Stimulated activated memory B cell treated with anti-CD40 and anti-IgM and Interleukin-4, amounts not matched to agents 10 μg/mL and 1 μg/mL and 100 μg/mL, for 72 hours (primary cell): ENCODE data around the gene FOXN3.

ENCODE experiments used
- ATAC-seq: fragments of 150-1000 bp; cut with Tn5 transposase; 2 replicates; pipeline ENCODE4 v1.10.0; 2021
- H3K27ac Mint-ChIP-seq: one replicate; pipeline ENCODE4 v1.8.0; 2022; ENCODE audit warnings: mild to moderate bottlenecking, mixed read lengths
- H3K27me3 Mint-ChIP-seq: one replicate; pipeline ENCODE4 v1.8.0; 2022; ENCODE audit warnings: mixed read lengths
- H3K36me3 Mint-ChIP-seq: one replicate; pipeline ENCODE4 v1.8.0; 2022; ENCODE audit warnings: mixed read lengths
- H3K4me1 Mint-ChIP-seq: one replicate; pipeline ENCODE4 v1.8.0; 2022; ENCODE audit warnings: mixed read lengths
- H3K4me3 Mint-ChIP-seq: one replicate; pipeline ENCODE4 v1.8.0; 2022; ENCODE audit warnings: mild to moderate bottlenecking, moderate library complexity, mixed read lengths
- H3K9me3 Mint-ChIP-seq: one replicate; pipeline ENCODE4 v1.8.0; 2022; ENCODE audit warnings: mixed read lengths

Gene FOXN3

GRCh38 chr14:89293314-89293916 is 123.6 kb downstream of the FOXN3 start:
- no peaks in the 10 kb centered on the region for H3K9me3 Mint-ChIP-seq
- no peaks in the 10 kb centered on the region for H3K27me3 Mint-ChIP-seq
- peaks cover 64% of the 10 kb centered on the region for H3K36me3 Mint-ChIP-seq
- H3K4me3 Mint-ChIP-seq = no peak overlapping the region
- H3K4me1 Mint-ChIP-seq = peaks cover 60% of the 10 kb centered on the region
- peak overlapping the region; percentile 57 for H3K27ac Mint-ChIP-seq
- no peak for ATAC-seq

GRCh38 chr14:89292579-89293313 is 124.3 kb downstream of the FOXN3 start:
- H3K4me1 Mint-ChIP-seq = peaks cover 54% of the 10 kb centered on the region
- no peak for ATAC-seq
- H3K27me3 Mint-ChIP-seq = no peaks in the 10 kb centered on the region
- no peaks in the 10 kb centered on the region for H3K9me3 Mint-ChIP-seq
- H3K36me3 Mint-ChIP-seq = peaks cover 57% of the 10 kb centered on the region
- no peak overlapping the region for H3K4me3 Mint-ChIP-seq
- peak overlapping the region; percentile 57 for H3K27ac Mint-ChIP-seq

GRCh38 chr14:89291351-89291940 is 125.6 kb downstream of the FOXN3 start:
- H3K4me1 Mint-ChIP-seq = peaks cover 45% of the 10 kb centered on the region

GRCh38 chr14:89290813-89291212 is 126.2 kb downstream of the FOXN3 start:
- Mint-ChIP-seq H3K4me1 (peaks cover 42% of the 10 kb centered on the region), H3K4me3 (no peak overlapping the region), H3K36me3 (peaks cover 61% of the 10 kb centered on the region), H3K27ac (peak overlapping the region; percentile 57), H3K27me3 (no peaks in the 10 kb centered on the region), H3K9me3 (no peaks in the 10 kb centered on the region)
- peak; percentile 53 for ATAC-seq

More at GRCh38 chr14:89291351-89291940, 125.6 kb downstream of the FOXN3 start:
- Mint-ChIP-seq H3K9me3 (no peaks in the 10 kb centered on the region), H3K4me3 (no peak overlapping the region), H3K36me3 (peaks cover 61% of the 10 kb centered on the region), H3K27me3 (no peaks in the 10 kb centered on the region), H3K27ac (peak overlapping the region; percentile 57)
- peak; percentile 8 for ATAC-seq

GRCh38 chr14:89289477-89289876 is 127.6 kb downstream of the FOXN3 start:
- Mint-ChIP-seq H3K27ac (no peak overlapping the region), H3K36me3 (peaks cover 56% of the 10 kb centered on the region), H3K27me3 (no peaks in the 10 kb centered on the region), H3K9me3 (no peaks in the 10 kb centered on the region), H3K4me3 (no peak overlapping the region), H3K4me1 (peaks cover 35% of the 10 kb centered on the region)
- no peak for ATAC-seq

GRCh38 chr14:89288114-89288513 is 128.9 kb downstream of the FOXN3 start:
- Mint-ChIP-seq H3K4me1 (peaks cover 34% of the 10 kb centered on the region), H3K9me3 (no peaks in the 10 kb centered on the region), H3K27ac (no peak overlapping the region), H3K4me3 (no peak overlapping the region), H3K36me3 (peaks cover 47% of the 10 kb centered on the region), H3K27me3 (no peaks in the 10 kb centered on the region)
- no peak for ATAC-seq

- no peak overlapping the region for H3K4me3 Mint-ChIP-seq
- no peaks in the 10 kb centered on the region for H3K27me3 Mint-ChIP-seq
- peaks cover 27% of the 10 kb centered on the region for H3K4me1 Mint-ChIP-seq
- H3K36me3 Mint-ChIP-seq = peaks cover 41% of the 10 kb centered on the region
- ATAC-seq = no peak
- H3K9me3 Mint-ChIP-seq = no peaks in the 10 kb centered on the region
- peak overlapping the region; percentile 43 for H3K27ac Mint-ChIP-seq
These were observed 132.5 kb downstream of the FOXN3 start for GRCh38 chr14:89284333-89285058.

- peaks cover 50% of the 10 kb centered on the region for H3K36me3 Mint-ChIP-seq
- no peaks in the 10 kb centered on the region for H3K27me3 Mint-ChIP-seq
- H3K4me1 Mint-ChIP-seq = peaks cover 35% of the 10 kb centered on the region
- ATAC-seq = peak; percentile 89
- H3K4me3 Mint-ChIP-seq = no peak overlapping the region
- H3K27ac Mint-ChIP-seq = peak overlapping the region; percentile 52
- no peaks in the 10 kb centered on the region for H3K9me3 Mint-ChIP-seq
These were observed 133.5 kb downstream of the FOXN3 start for GRCh38 chr14:89283327-89284060.

- no peak for ATAC-seq
- H3K36me3 Mint-ChIP-seq = peaks cover 58% of the 10 kb centered on the region
- no peak overlapping the region for H3K4me3 Mint-ChIP-seq
- peak overlapping the region; percentile 52 for H3K27ac Mint-ChIP-seq
- H3K27me3 Mint-ChIP-seq = no peaks in the 10 kb centered on the region
- H3K4me1 Mint-ChIP-seq = peaks cover 48% of the 10 kb centered on the region
- H3K9me3 Mint-ChIP-seq = peaks cover 4% of the 10 kb centered on the region
These were observed 134.8 kb downstream of the FOXN3 start for GRCh38 chr14:89282191-89282590.

GRCh38 chr14:89280600-89280999 is 136.4 kb downstream of the FOXN3 start:
- no peak overlapping the region for H3K4me3 Mint-ChIP-seq
- peaks cover 65% of the 10 kb centered on the region for H3K36me3 Mint-ChIP-seq
- no peak for ATAC-seq
- H3K27me3 Mint-ChIP-seq = no peaks in the 10 kb centered on the region
- H3K9me3 Mint-ChIP-seq = peaks cover 4% of the 10 kb centered on the region
- peaks cover 64% of the 10 kb centered on the region for H3K4me1 Mint-ChIP-seq
- peak overlapping the region; percentile 46 for H3K27ac Mint-ChIP-seq

GRCh38 chr14:89279649-89280232 is 137.3 kb downstream of the FOXN3 start:
- Mint-ChIP-seq H3K9me3 (peaks cover 4% of the 10 kb centered on the region), H3K27me3 (no peaks in the 10 kb centered on the region), H3K4me1 (peaks cover 72% of the 10 kb centered on the region), H3K4me3 (no peak overlapping the region), H3K27ac (peak overlapping the region; percentile 46), H3K36me3 (peaks cover 73% of the 10 kb centered on the region)
- no peak for ATAC-seq

- Mint-ChIP-seq H3K4me1 (peaks cover 77% of the 10 kb centered on the region), H3K4me3 (no peak overlapping the region), H3K27me3 (no peaks in the 10 kb centered on the region), H3K27ac (peak overlapping the region; percentile 90), H3K9me3 (peaks cover 4% of the 10 kb centered on the region), H3K36me3 (peaks cover 75% of the 10 kb centered on the region)
- no peak for ATAC-seq
These were observed 139.8 kb downstream of the FOXN3 start for GRCh38 chr14:89277203-89277602.

- Mint-ChIP-seq H3K36me3 (peaks cover 68% of the 10 kb centered on the region), H3K27ac (peak overlapping the region; percentile 90), H3K4me3 (peak overlapping the region; percentile 56), H3K9me3 (peaks cover 4% of the 10 kb centered on the region), H3K27me3 (no peaks in the 10 kb centered on the region), H3K4me1 (peaks cover 70% of the 10 kb centered on the region)
- peak; percentile 99 for ATAC-seq
These were observed 140.5 kb downstream of the FOXN3 start for GRCh38 chr14:89276424-89276975.
